GM21360 (cell line): ENCODE data around the gene MMP11.

Source experiments
- ATAC-seq: cut with Tn5 transposase; IDR thresholded peaks from one replicate; pipeline ENCODE4 v1.9.1; 2021; ENCODE audit warnings: mild to moderate bottlenecking, moderate library complexity; ENCODE audit not compliant: unreplicated experiment

The MMP11 gene

DNA sequence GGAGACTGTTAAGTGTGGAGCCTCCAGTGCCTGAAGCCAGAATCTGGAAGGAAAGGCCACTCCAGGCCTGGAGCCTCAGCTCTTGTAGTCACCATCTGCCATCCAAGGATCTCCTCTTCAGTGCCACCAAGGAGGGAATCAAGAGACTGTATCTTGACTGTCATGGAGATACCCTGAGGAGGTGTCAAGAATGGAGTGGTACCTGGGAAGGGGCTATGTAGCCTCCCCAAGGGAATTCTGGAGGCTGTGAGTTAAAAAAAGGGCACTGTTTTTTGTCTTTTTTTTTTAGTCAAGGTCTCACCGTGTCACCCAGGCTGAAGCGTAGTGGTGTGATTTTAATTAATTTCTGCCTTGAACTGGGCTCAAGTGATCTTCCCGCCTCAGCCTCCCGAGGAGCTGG, 13.1 kb upstream of the MMP11 start:
- ATAC-seq, result no peak

DNA sequence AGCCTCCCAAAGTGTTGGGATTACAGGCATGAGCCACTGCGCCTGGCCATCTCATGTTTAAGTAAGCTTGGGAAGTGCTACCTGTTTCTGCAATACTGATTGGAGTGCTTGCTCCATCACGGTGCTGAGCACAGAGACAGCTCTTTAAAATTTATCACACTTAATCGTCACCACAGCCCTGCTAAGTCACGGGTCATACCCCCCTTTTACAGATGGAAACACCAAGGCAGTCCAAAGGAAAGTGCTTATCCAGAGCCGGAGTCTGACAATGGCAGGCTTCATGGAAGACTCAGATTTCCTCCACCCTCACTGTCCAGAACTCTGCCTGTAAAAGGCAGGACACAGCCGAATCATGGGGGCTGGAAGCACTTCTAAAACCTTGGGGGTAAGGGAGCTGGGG, 12.6 kb upstream of the MMP11 start:
- no peak for ATAC-seq

DNA sequence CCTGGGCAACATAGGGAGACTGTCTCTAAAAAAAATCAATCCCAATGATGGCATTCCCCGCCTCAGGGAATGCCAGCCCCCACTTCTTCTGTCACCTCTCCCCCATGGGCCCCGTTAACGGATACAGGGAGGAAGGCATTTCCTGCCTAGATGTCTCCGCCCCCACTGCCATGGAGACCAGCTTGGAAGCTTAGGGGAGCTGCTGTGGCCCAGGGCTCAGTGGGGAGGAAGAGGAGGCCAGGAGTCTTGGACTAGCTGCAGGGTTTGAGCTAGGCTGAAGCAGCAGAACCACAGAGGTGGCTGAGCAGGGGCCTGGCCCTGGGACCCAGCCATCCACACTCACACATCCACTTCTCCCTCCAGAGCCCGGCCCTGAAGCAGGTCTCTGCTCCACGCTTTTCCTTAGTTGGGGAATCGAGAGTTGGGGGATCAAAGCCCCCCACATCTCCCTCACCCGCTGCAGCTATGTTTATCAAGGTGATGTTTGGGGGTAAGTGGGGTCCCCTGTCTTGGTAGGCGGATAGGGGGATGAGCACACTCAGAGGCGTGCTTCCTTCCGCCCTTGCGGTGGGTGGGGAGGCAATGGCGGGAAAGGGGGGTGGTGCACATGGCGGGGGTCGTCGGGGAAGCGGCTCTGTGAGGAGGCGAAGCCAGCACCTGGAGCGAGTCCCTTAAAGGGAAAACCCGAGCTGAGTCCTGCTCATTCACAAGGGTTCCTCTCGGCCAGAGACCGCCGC, 9.6 kb upstream of the MMP11 start, which contains the start of gene C22orf15:
Gene C22orf15, plus strand, starts transcription at position 149 of the 737 bp plus-strand sequence. Its CDS starts 317 bp downstream, at position 466.
- ATAC-seq, result no peak

DNA sequence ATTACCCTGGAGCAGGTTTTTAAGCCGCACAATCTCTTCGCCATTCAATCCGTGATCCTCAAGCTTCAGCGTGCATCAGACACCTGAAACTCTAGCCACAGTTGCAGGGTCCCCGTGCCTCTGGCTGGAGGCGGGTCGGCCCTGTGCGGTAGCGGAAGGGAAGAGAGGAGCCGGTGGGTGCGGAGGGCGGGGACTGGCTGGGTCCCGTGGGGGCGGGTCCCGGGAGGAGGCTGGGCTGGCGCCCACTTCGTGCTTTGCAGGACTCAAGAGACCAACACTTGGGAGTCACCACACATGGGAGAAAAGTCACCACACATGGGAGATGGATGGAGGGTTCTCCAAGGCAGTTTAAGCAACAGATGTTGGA, 9.1 kb upstream of the MMP11 start:
- ATAC-seq, result no peak

- no peak for ATAC-seq
Measured at GRCh38 chr22:23763954-23764353, 8.7 kb upstream of the MMP11 start.

DNA sequence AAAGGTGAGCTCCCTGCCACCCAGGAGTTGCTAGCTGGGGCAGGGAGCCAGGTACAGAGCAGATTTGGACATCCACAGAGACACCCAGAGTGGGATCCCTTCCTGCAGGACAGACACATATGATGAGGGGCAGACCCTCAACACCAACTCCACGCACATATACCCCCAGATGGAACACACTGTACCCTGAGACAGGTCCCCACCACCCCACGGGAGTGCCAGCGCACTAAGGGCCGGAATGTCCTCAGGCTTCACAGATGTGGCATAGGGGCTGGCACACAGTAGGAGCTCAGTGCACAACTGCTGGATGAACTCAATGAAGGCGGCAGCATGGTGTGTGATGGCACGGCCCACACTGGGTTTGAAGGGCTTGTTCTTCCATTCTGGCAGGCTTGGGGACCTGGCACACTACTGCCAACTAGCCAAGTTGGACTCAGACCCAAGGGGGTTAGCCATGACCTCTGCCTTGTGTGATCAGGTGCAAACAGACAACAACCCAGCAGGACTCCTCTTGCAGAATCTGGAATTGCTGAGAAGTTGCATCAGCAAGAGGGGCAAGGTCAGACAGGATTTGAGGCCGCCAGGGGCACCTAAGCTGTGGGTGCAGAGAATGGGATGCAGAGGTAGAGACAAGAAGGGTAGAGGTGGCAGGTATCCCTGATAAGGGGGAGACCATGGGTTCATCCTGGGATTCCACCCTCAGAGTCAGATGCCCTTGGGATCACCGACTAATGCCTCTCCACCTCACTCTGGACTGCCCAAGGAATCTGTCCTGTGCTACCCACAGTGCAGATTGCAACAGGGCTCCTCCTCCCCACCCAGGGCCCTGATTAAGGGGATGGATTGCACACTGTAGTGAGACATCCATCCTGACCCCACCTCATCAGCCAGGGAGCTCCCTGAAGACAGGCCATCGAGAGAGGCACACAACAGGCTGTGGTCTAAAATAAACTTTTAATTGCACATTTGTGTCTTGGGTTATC, 7.5 kb upstream of the MMP11 start:
- ATAC-seq, result no peak

- no peak for ATAC-seq
Measured at GRCh38 chr22:23767303-23767672, 5.4 kb upstream of the MMP11 start.

DNA sequence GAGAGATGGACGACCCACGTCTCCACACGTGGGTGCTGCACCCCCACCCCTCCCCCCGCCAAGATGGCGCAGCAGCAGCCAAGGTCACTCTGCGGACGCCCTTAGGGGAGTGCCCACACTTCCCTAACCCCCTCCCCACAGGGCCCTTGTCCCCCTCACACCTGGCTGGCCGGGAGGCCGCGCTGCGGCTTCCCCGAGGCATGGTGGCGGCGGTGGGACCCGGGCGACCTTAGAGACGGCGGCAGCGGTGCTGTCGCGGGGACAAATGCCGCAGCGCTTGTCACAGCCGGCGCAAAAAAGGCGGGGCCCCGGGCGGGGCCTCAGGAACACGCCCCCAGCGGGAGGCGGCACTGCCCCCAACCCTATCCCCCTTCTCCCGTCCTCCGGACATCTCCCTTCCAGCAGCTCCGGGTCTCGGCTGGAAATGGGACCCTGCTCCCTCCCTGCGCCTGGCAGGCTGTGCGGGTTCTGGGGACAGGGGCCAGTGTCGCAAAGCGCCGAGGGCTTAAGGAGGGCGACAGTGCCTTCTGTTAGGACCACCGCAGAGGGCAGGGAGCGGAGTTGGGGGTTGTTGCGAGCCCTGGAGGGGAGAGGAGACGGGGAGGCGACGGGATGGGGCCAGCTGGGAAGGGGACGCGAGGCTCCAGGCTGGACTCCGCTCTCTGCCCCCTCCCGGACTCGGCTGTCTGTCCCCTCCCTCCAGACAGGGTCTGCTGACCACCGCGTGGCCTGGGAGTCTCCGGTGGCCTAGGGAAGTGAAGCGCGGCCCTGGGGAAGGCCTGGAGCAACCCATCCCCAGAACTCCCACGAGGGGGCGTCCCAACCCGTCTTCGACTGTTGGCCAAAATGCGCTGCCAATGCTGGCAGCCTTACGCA, 4.7 kb upstream of the MMP11 start, which contains the start of gene CHCHD10:
Gene CHCHD10, minus strand, starts transcription at position 300 of the 876 bp plus-strand sequence. Its CDS starts 98 bp downstream, at position 202.
- ATAC-seq, result no peak

GRCh38 chr22:23769321-23769965, 3.2 kb upstream of the MMP11 start:
- ATAC-seq, result no peak

DNA sequence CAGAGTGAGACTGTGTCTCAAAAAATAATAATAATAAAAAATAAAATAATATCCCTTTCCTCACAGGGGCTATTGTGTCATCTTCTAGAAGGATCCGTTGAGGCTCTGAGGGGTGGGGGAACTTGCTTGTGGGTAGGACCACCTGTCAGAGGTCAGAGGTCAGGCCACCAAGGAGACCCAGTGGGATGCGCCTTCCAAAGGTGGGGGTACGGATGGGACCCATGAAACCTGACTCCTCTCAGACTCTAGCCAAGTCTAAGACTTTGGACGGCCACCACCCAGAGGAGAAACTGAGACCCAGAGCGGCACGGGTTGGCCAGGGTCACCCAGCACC, 367 bp upstream of the MMP11 start:
- no peak for ATAC-seq

- ATAC-seq, result no peak
Measured at GRCh38 chr22:23773483-23774113, 949 bp downstream of the MMP11 start.

GRCh38 chr22:23774114-23774921, 1.7 kb downstream of the MMP11 start:
- no peak for ATAC-seq

- no peak for ATAC-seq
Measured at GRCh38 chr22:23774922-23775436, 2.3 kb downstream of the MMP11 start.

GRCh38 chr22:23775779-23776375, 3.2 kb downstream of the MMP11 start:
- ATAC-seq, result no peak

DNA sequence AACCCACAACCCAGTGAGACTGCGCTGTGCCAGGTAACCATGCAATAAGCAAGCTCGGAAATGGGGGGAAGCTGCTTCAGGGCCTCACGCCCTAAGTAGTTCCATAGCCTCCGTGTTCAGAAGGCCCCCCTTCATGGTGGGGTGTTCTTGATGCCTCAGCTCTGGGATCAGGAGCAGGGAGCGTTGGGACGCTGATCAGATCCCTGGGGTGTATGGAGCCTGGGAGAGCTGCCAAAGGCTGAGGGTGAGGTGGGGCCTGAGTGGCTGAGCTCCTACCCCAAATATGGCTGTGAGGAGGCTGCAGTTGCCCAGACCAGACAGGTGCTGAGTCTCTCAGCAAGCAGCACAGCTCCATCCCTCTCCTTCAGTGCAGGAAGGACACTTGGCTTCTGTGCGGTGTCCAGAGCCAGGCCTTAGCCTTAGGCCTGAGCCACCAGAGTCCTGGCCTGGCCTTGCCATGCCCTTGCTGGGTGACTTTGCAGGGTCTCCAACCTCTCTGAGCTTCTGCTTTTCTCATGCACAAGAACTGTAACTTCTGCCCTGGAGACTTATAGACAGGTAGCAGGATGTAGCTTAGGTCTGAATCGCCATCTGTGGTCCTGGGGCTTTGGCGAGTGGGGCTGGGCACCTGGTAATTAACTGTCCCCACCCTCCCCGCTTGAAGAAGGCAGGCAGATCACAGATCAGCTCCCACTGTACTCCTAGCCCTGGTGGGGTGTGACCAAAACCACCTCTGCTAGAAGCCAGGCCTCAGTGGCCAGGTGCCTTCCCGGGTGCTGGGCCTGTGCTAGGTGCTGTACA, 5.3 kb downstream of the MMP11 start:
- ATAC-seq, result no peak

- no peak for ATAC-seq
Measured at GRCh38 chr22:23778577-23778900, 5.9 kb downstream of the MMP11 start.

DNA sequence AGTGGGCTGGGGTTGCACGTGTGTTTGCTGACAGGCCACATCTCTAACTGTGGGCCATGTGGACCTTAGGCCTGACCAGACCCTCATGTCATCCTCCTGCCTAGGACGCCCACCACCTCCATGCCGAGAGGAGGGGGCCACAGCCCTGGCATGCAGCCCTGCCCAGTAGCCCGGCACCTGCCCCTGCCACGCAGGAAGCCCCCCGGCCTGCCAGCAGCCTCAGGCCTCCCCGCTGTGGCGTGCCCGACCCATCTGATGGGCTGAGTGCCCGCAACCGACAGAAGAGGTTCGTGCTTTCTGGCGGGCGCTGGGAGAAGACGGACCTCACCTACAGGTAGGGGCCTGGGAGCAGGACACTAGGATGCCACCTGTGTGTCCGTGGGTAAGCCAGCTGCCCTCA, 6.4 kb downstream of the MMP11 start:
- no peak for ATAC-seq

GRCh38 chr22:23779731-23780130, 7.1 kb downstream of the MMP11 start:
- ATAC-seq, result no peak
